ENCODE results near the gene CDC42.

- TF ChIP-seq CTCF (conservative IDR thresholded peaks at IDR 0.05; ENCODE audit: low read length) (no peak), EZH2phosphoT487 (IDR thresholded peaks at IDR 0.05; ENCODE audit: borderline replicate concordance) (no peak)
These were observed 56.0 kb downstream of the CDC42 start for GRCh38 chr1:22108339-22109105.
